ENCODE data around the gene MATN3.

DNA sequence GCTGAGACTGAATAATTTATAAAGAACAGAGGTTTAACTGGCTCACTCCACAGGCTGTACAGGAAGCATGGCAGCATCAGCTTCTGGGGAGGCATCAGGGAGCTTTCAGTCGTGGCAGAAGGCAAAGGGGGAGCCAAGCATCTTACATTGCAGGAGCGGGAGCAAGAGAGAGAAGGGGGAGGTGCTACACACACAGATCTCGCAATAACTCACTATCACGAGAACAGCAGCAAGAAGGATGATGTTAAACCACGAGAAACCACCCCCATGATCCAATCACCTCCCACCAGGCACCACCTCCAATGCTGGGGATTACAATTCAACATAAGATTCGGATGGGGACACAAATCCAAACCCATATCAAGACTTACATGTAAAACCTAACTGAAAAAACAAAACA, 17.8 kb upstream of the MATN3 start:
- TF ChIP-seq CTCF (conservative IDR thresholded peaks at IDR 0.05; ENCODE audit: low read depth, low read length) (no peak), EZH2 (IDR thresholded peaks at IDR 0.05; ENCODE audit: borderline replicate concordance, low read depth, low read length, poor library complexity, severe bottlenecking) (no peak)
